PC-3 (cell line): ENCODE measurements around the gene HSPA8.
"Not testable (repeated sequence)": the region's sequence is repeated elsewhere in the genome, so short reads cannot be mapped to it uniquely, and the experiment has no call there.

Experiments used
- CTCF ChIP-seq: fragments of 300-600 bp; sonication (generic); conservative IDR thresholded peaks from 2 replicates; pipeline ENCODE4 v1.5.1; 2017; ENCODE audit warnings: antibody characterized with exemption, low read depth, mild to moderate bottlenecking, low read length
- EZH2 ChIP-seq: fragments of 300-600 bp; sonication (generic); IDR thresholded peaks from one replicate; pipeline ENCODE4 v1.6.1; 2017; ENCODE audit warnings: antibody characterized with exemption, mild to moderate bottlenecking, low read length; ENCODE audit not compliant: unreplicated experiment
- EZH2phosphoT487 ChIP-seq: fragments of 300-600 bp; sonication (generic); IDR thresholded peaks from 2 replicates; pipeline ENCODE4 v1.6.1; 2018; ENCODE audit warnings: mild to moderate bottlenecking, antibody characterized with exemption, low read length, borderline replicate concordance

- TF ChIP-seq CTCF, EZH2, EZH2phosphoT487: not testable (repeated sequence)
Measured at GRCh38 chr11:123090168-123090567, 28.2 kb upstream of the HSPA8 start.
